ENCODE results near the gene HAUS6. TPM values are rescaled to one million over a fixed set of nuclear protein-coding genes. Genes with fewer than 3 reads are reported as not detected.

The HAUS6 gene
- total and polyA plus RNA-seq, 11 donors: 1.7 to 8.8 (median 5.9) TPM

GRCh38 chr9:19030899-19031298 lies 71.8 kb downstream of the HAUS6 start:
- intact Hi-C loops (cut with DNase I): loop anchor here in 2 of 10 donors (5.0 to 10.0 kb wide), 2 partner anchors 774 to 1216 kb away; no protein-coding TSS in a partner anchor
- H3K4me3 ChIP-seq: no peak overlapping the region
- peaks cover 0 to 7% (median 0%) of the 10 kb centered on the region in 9 donors for H3K27me3 ChIP-seq
- H3K27ac ChIP-seq: no peak overlapping the region
- TF ChIP-seq CTCF (IDR thresholded peaks at IDR 0.05) (no peak), POLR2A (IDR thresholded peaks at IDR 0.05) (no peak)
- no peaks in the 10 kb centered on the region for H3K36me3 ChIP-seq
- no peak for DNase-seq
- peaks cover 0 to 3% (median 0%) of the 10 kb centered on the region in 12 donors for H3K4me1 ChIP-seq
- no peak for ATAC-seq
- WGBS, 4 donors: 83 to 96% (median 92%) methylated on average over 1 of the region's 1 CpG
- no peaks in the 10 kb centered on the region for H3K9me3 ChIP-seq

GRCh38 chr9:19028835-19029451 lies 73.8 kb downstream of the HAUS6 start:
- no peak for TF ChIP-seq POLR2A (IDR thresholded peaks at IDR 0.05)
- TF ChIP-seq CTCF (IDR thresholded peaks at IDR 0.05): peak; percentile 65 to 85 (median 78)
- H3K4me3 ChIP-seq: no peak overlapping the region
- WGBS, 4 donors: 27 to 32% (median 28%) methylated on average over 8 of the region's 8 CpGs
- H3K27ac ChIP-seq: no peak overlapping the region
- H3K36me3 ChIP-seq: no peaks in the 10 kb centered on the region
- peak in 4 of 5 donors; percentile 36 to 47 (median 37) for DNase-seq
- H3K4me1 ChIP-seq: peaks cover 0 to 3% (median 0%) of the 10 kb centered on the region in 12 donors
- peaks cover 0 to 7% (median 0%) of the 10 kb centered on the region in 9 donors for H3K27me3 ChIP-seq
- no peaks in the 10 kb centered on the region for H3K9me3 ChIP-seq
- intact Hi-C loops (cut with DNase I): loop anchor here in 9 of 10 donors (1.0 to 10.0 kb wide), 15 partner anchors 164 to 1217 kb away; no protein-coding TSS in a partner anchor
- peak; percentile 45 to 80 (median 68) for ATAC-seq

- Histone ChIP-seq H3K4me3 (no peak overlapping the region), H3K36me3 (no peaks in the 10 kb centered on the region), H3K27ac (no peak overlapping the region), H3K27me3 (peaks cover 0 to 7% (median 0%) of the 10 kb centered on the region in 9 donors), H3K4me1 (peaks cover 0 to 3% (median 0%) of the 10 kb centered on the region in 12 donors), H3K9me3 (no peaks in the 10 kb centered on the region)
- intact Hi-C loops (cut with DNase I): loop anchor here in 8 of 10 donors (2.0 to 10.0 kb wide), 13 partner anchors 163 to 1216 kb away; no protein-coding TSS in a partner anchor
- ATAC-seq (no peak), DNase-seq (no peak)
- 93 to 96% (median 94%) methylated on average over 18 to 22 of the region's 22 CpGs for WGBS, 4 donors
- TF ChIP-seq POLR2A (IDR thresholded peaks at IDR 0.05) (no peak), CTCF (IDR thresholded peaks at IDR 0.05) (no peak)
Observed at GRCh38 chr9:19027825-19028224, 74.9 kb downstream of the HAUS6 start.

GRCh38 chr9:19026375-19026774 lies 76.3 kb downstream of the HAUS6 start:
- no peak overlapping the region for H3K27ac ChIP-seq
- TF ChIP-seq CTCF (IDR thresholded peaks at IDR 0.05): no peak
- no peak for TF ChIP-seq POLR2A (IDR thresholded peaks at IDR 0.05)
- WGBS, 4 donors: 93 to 95% (median 94%) methylated on average over 6 of the region's 6 CpGs
- H3K4me1 ChIP-seq: peaks cover 0 to 3% (median 0%) of the 10 kb centered on the region in 12 donors
- no peaks in the 10 kb centered on the region for H3K36me3 ChIP-seq
- H3K9me3 ChIP-seq: no peaks in the 10 kb centered on the region
- no peak for ATAC-seq
- peaks cover 0 to 7% (median 0%) of the 10 kb centered on the region in 9 donors for H3K27me3 ChIP-seq
- H3K4me3 ChIP-seq: no peak overlapping the region
- no peak for DNase-seq
- intact Hi-C loops (cut with DNase I): loop anchor here in 8 of 10 donors (5.0 to 10.0 kb wide), 11 partner anchors 162 to 1214 kb away; no protein-coding TSS in a partner anchor
